Stomach (tissue), 9 donors: ENCODE data around the gene DLGAP1. TPM values are rescaled to one million over a fixed set of nuclear protein-coding genes. Genes with fewer than 3 reads are reported as not detected.

Experiments
- DNase-seq, 2 donors: peaks; one replicate each; pipeline versions ENCODE4 v3.0.0 to v3.0.0-alpha.2; 2013 to 2019
- H3K27ac ChIP-seq, 5 donors: fragments of 200-600 bp in 4 of 5; sonication (generic) in 4 of 5; one replicate each; pipeline ENCODE4 v1.5.1; 2013 to 2019; ENCODE audit warnings: mild to moderate bottlenecking in 1 of 5, moderate library complexity in 1 of 5
- H3K27me3 ChIP-seq, 3 donors: fragments of 200-600 bp; sonication (generic); one replicate each; pipeline ENCODE4 v1.5.1; 2017 to 2019; ENCODE audit warnings: mixed run types in 1 of 3
- H3K36me3 ChIP-seq, 4 donors: fragments of 200-600 bp; sonication (generic); 1 replicate in 3 of 4; 2 replicates in 1 of 4; pipeline ENCODE4 v1.5.1; 2016 to 2019
- H3K4me1 ChIP-seq, 4 donors: fragments of 200-600 bp; sonication (generic); one replicate each; pipeline ENCODE4 v1.5.1; 2016 to 2019
- H3K4me3 ChIP-seq, 4 donors: fragments of 200-600 bp; sonication (generic) in 3 of 4; one replicate each; pipeline ENCODE4 v1.5.1; 2016 to 2019; ENCODE audit warnings: mild to moderate bottlenecking in 1 of 4
- H3K9me3 ChIP-seq, 4 donors: fragments of 200-600 bp; sonication (generic); one replicate each; pipeline ENCODE4 v1.5.1; 2016 to 2019
- EP300 ChIP-seq: sonication (generic); formaldehyde crosslinking; IDR thresholded peaks from one replicate; pipeline ENCODE4 v1.6.1; 2017; ENCODE audit warnings: antibody characterized with exemption
- POLR2A ChIP-seq, 4 donors: fragments of 450-650 bp; IDR thresholded peaks; one replicate each; pipeline ENCODE4 v1.6.1; 2016; ENCODE audit warnings: antibody characterized with exemption in 4 of 4, control low read depth in 2 of 4, mild to moderate bottlenecking in 1 of 4, moderate library complexity in 1 of 4
- POLR2AphosphoS5 ChIP-seq, 3 donors: sonication (generic); formaldehyde crosslinking; IDR thresholded peaks; one replicate each; pipeline ENCODE4 v1.6.1; 2016; ENCODE audit warnings: antibody characterized with exemption in 3 of 3
- WGBS, 5 donors: extraction: QIAGEN DNeasy Blood & Tissue Kit in 3 of 5; methylation state at CpG; one replicate each; pipeline versions ENCODE4 v1.1.5 to v1.1.7; 2013 to 2018; 5-methylcytosine and 5-hydroxymethylcytosine counted together
- intact Hi-C: fragments of 100-400 bp; cut with DNase I; formaldehyde crosslinking; loops from one replicate; pipeline ENCODE4 v1.15.1; 2023; ENCODE audit warnings: low total_unique reads
- polyA plus RNA-seq, 3 donors: library from polyadenylated mRNA; stranded (reverse); fragments of 200-250 nt; gene quantifications; one replicate each; pipeline ENCODE4 v1.2.3, GENCODE V29; 2013
- total RNA-seq, 5 donors: library from RNA; depleted of rRNA; stranded (reverse); fragments of >200 nt; gene quantifications; one replicate each; pipeline versions ENCODE4 v1.1.0 to v1.2.3, GENCODE V29; 2014 to 2016
- TF ChIP-seq, protein P1 (sequence below), 7 experiments: fragments of 450-650 bp in 4 of 7; fragments of 200-600 bp in 3 of 7; sonication (generic) in 3 of 7; IDR thresholded peaks; one replicate each; pipeline ENCODE4 v1.5.1; 2016 to 2019; ENCODE audit warnings: antibody characterized with exemption in 7 of 7, control low read depth in 2 of 7, mild to moderate bottlenecking in 1 of 7
- donor health status: healthy with polysubstance abuse.
- donor health status: Bipolar disorder and iron deficiency.
- donor health status: healthy.

Gene DLGAP1
- total and polyA plus RNA-seq, 8 donors, result 0.06 to 7.0 (median 1.3) TPM; not detected in 1

DNA sequence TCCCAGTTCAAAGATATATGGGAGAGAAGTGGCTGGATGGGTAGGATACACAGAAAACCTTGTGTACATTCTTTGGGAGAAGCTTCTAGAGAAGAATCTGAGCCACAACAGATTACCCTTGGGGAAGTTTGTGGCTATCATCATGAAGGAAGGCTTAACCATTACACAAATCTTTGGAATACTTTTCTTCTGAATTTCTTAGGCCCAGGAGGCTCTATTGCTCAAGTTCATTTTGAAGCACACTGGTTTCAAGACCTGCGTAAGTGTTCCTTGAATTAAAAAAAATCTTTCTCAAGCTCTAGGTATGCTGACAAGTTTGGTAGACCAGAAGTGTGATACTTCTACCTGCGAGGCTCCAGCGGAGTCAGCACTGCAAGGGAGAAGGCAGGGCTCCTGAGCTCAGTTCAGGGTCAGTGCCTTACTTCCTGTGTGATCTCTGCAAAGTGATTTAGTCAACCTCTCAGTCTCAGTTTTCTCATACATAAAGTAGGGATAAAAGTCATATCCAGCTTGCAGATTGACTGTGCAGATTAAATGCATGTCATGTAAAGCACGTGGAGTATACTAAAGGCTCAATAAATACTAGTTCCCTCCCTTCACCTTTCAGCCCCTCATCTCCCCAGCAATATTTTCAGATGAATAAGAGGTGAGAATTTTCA is 438.6 kb downstream of the DLGAP1 start:
- TF ChIP-seq POLR2A (IDR thresholded peaks at IDR 0.05) (no peak), EP300 (no peak), POLR2AphosphoS5 (IDR thresholded peaks at IDR 0.05) (no peak)
- TF ChIP-seq, protein P1, sequence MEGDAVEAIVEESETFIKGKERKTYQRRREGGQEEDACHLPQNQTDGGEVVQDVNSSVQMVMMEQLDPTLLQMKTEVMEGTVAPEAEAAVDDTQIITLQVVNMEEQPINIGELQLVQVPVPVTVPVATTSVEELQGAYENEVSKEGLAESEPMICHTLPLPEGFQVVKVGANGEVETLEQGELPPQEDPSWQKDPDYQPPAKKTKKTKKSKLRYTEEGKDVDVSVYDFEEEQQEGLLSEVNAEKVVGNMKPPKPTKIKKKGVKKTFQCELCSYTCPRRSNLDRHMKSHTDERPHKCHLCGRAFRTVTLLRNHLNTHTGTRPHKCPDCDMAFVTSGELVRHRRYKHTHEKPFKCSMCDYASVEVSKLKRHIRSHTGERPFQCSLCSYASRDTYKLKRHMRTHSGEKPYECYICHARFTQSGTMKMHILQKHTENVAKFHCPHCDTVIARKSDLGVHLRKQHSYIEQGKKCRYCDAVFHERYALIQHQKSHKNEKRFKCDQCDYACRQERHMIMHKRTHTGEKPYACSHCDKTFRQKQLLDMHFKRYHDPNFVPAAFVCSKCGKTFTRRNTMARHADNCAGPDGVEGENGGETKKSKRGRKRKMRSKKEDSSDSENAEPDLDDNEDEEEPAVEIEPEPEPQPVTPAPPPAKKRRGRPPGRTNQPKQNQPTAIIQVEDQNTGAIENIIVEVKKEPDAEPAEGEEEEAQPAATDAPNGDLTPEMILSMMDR (IDR thresholded peaks at IDR 0.05), result no peak
- peaks cover 0 to 5% (median 0%) of the 10 kb centered on the region in 4 donors for H3K4me1 ChIP-seq
- no peak overlapping the region for H3K27ac ChIP-seq
- H3K4me3 ChIP-seq, result no peak overlapping the region
- 84 to 89% (median 86%) methylated on average over 4 of the region's 4 CpGs for WGBS, 5 donors
- intact Hi-C loops, result no loop called here
- DNase-seq, result no peak
- H3K9me3 ChIP-seq, result no peaks in the 10 kb centered on the region
- no peaks in the 10 kb centered on the region for H3K27me3 ChIP-seq
- no peaks in the 10 kb centered on the region for H3K36me3 ChIP-seq

DNA sequence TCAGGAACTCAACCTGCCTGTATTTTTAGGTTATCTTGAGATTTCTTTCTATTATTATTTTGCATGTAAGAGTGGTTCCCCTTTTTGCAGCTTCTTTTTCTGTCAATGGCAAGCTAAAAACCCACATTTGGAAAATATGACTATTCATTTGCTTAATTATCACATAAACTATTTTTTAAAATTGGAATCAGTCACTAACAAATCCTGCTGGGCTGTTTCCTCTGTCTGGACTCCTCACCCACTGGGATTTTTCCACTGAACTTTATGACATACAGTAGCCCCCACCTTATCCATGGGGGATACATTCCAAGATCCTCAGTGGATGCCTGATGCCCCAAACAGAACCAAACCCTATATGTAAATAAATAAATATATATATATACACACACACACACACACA is 447.3 kb downstream of the DLGAP1 start:
- H3K27me3 ChIP-seq, result no peaks in the 10 kb centered on the region
- no peak overlapping the region for H3K4me3 ChIP-seq
- no peak for DNase-seq
- no peak for TF ChIP-seq EP300
- TF ChIP-seq POLR2AphosphoS5 (IDR thresholded peaks at IDR 0.05), result no peak
- TF ChIP-seq POLR2A (IDR thresholded peaks at IDR 0.05), result no peak
- TF ChIP-seq, protein P1 (IDR thresholded peaks at IDR 0.05), result no peak
- H3K9me3 ChIP-seq, result no peaks in the 10 kb centered on the region
- peaks cover 0 to 12% (median 0%) of the 10 kb centered on the region in 4 donors for H3K4me1 ChIP-seq
- H3K27ac ChIP-seq, result no peak overlapping the region
- no peaks in the 10 kb centered on the region for H3K36me3 ChIP-seq
- intact Hi-C loops, result loop anchor here (10.0 kb wide), 2 partner anchors 303 to 733 kb away; no protein-coding TSS in a partner anchor

DNA sequence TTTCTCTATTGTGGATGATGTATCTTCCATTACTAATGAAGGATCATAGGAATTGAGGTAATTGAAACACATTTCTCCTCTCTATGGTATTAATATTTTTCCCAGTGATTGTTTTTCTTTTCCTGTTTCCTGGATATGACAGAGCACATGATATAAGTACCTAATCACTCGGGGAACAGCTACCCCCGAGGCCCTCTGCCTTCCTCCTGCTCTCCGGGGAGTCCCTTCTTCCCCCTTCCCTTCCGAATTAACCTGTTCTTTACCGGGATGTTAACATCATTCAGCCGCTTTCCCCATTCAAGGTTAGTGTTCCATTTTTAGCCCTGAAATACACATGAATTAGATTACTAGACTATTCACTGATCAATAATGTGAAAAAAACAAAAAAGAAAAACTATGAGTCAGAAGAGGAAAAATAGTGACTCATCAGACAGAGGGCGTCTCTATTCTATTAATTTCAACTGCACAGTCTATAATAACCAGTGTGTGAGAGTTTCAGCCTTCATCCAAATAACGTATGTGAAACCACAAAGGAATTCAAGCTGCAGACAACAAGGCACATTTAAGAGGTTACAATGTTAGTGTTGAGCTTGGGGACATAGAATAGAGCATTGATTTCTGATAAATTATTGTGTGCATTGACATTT is 450.8 kb downstream of the DLGAP1 start:
- 41 to 60% (median 45%) methylated on average over 8 of the region's 8 CpGs for WGBS, 5 donors
- no peaks in the 10 kb centered on the region for H3K9me3 ChIP-seq
- H3K4me1 ChIP-seq, result peaks cover 0 to 12% (median 0%) of the 10 kb centered on the region in 4 donors
- no peaks in the 10 kb centered on the region for H3K27me3 ChIP-seq
- no peak for DNase-seq
- H3K27ac ChIP-seq, result no peak overlapping the region
- H3K4me3 ChIP-seq, result no peak overlapping the region
- intact Hi-C loops, result loop anchor here (10.0 kb wide), 2 partner anchors 300 to 730 kb away; no protein-coding TSS in a partner anchor
- no peaks in the 10 kb centered on the region for H3K36me3 ChIP-seq
- TF ChIP-seq EP300 (no peak), POLR2A (IDR thresholded peaks at IDR 0.05) (no peak), POLR2AphosphoS5 (IDR thresholded peaks at IDR 0.05) (no peak)
- TF ChIP-seq, protein P1 (IDR thresholded peaks at IDR 0.05), result no peak

DNA sequence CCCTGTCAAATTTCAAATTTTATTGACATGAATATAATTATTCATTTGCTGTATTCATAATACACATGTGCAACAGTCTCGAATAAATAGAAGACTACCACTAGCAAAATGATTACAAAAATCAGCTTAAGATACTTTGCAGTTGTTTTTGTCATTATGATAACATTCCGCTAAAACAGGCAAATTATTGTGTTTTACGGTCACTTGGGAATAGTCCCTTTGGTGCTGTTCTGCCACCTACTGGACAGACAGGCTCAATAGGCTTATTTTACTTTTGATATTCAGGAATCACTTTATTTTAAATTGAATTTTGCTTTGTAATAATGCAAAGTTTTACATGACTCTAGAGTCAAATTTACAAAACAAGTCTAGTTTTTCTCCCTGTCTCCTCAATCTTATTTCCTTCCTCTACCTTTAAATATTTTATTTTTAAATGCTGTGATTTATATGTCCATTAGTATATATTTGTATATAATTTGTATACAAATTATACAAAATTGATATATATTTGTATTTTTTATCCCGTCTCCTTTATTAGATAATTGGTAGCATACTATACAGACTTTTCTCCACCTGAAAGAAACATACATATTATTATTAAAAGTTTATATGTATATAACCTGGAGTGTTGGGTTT is 456.3 kb downstream of the DLGAP1 start:
- no peak for TF ChIP-seq POLR2A (IDR thresholded peaks at IDR 0.05)
- TF ChIP-seq, protein P1 (IDR thresholded peaks at IDR 0.05), result peak in 3 of 7 experiments; percentile 49 to 56 (median 52)
- no peaks in the 10 kb centered on the region for H3K27me3 ChIP-seq
- intact Hi-C loops, result loop anchor here (10.0 kb wide), 1 partner anchor 124 kb away; no protein-coding TSS in a partner anchor
- H3K4me3 ChIP-seq, result no peak overlapping the region
- H3K4me1 ChIP-seq, result peaks cover 0 to 7% (median 0%) of the 10 kb centered on the region in 4 donors
- H3K9me3 ChIP-seq, result no peaks in the 10 kb centered on the region
- peak in 1 of 2 donors; percentile 61 for DNase-seq
- no peak overlapping the region for H3K27ac ChIP-seq
- 11 to 18% (median 14%) methylated on average over 4 of the region's 4 CpGs for WGBS, 5 donors
- no peaks in the 10 kb centered on the region for H3K36me3 ChIP-seq
